Fibroblast of gingiva (primary cell): ENCODE measurements around the gene RAD51D.
"Not testable (repeated sequence)": the region's sequence is repeated elsewhere in the genome, so short reads cannot be mapped to it uniquely, and the experiment has no call there.

ENCODE experiments used
- DNase-seq: peaks from one replicate; pipeline ENCODE4 v3.0.0-alpha.2; 2011; ENCODE audit warnings: low read depth

Gene RAD51D

DNA sequence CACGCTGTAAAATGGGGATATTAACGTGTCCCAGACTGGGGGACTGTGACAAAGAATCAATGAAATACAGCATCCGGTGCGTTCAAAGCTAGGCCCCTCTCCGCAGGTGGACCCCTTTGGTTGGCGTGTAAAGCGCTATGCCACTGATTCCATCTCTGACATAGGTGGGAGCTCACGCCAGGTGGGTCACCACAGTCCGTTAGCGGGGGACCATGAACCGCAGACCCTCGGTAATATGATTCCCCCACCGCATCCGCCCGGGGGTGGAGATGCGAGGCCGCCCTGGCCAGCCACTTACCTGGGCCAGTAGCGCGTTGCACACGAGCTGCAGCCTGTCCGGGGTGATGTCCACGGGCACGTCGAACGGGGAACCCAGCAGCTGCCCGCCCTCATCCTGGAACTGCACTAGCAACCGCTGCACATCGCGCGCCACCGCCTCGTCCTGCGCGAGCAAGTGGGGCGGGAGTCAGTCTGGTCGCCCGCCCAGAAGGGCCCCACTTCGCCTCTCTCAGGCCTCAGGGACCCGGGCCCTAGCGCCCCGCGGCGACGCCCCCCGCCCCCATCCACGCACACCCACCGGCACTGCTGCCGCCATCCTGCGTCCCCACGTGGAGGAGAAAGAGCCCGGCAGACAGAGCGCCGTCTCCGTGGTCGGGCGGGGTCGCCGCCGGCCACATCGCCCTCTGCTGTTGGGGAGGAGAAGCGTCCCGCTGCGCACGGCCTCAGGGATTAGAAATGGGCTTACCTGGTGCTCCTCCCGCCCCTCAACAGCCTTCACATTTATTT is 22.2 kb upstream of the RAD51D start, which contains the start of gene NLE1:
Gene NLE1 (minus strand): TSS at position 623 of the 786 bp plus-strand sequence. CDS start 28 bp downstream, at position 595.
- DNase-seq, result peak; percentile 84

DNA sequence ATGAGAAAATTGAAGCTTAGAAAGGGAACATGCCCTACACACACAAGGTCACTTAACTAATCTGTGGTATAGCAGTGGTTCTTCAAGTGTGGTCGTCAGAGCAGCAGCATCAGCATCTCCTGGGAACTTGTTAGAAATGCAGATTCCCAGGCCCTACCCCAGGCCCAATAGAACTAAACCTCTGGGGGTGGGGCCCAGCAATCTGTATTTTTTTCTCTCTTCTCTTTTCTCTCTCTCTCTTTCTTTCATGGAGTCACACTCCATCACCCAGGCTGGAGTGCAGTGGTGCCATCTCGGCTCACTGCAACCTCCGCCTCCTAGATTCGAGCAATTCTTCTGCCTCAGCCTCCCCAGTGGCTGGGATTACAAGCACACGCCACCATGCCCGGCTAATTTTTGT is 18.6 kb upstream of the RAD51D start:
- no peak for DNase-seq

DNA sequence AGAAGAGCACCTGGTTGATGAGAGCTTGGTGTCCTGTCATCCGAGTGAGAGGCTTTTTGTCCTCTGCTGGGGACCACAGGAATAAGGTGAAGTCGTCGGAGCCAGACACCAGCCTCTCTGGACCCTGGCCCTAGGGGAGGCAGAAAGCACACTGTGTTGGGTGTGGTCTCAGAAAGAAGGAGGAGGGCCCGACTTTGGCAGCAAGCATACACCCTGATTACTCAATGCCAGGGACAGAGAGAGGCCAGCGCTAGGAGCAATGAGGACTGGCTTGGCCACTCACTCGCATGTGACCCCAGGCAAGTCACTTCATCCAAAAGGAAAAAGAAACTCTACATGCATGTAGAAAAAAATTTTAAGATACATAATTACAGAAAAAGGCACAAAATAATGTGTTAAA is 15.7 kb upstream of the RAD51D start:
- no peak for DNase-seq

DNA sequence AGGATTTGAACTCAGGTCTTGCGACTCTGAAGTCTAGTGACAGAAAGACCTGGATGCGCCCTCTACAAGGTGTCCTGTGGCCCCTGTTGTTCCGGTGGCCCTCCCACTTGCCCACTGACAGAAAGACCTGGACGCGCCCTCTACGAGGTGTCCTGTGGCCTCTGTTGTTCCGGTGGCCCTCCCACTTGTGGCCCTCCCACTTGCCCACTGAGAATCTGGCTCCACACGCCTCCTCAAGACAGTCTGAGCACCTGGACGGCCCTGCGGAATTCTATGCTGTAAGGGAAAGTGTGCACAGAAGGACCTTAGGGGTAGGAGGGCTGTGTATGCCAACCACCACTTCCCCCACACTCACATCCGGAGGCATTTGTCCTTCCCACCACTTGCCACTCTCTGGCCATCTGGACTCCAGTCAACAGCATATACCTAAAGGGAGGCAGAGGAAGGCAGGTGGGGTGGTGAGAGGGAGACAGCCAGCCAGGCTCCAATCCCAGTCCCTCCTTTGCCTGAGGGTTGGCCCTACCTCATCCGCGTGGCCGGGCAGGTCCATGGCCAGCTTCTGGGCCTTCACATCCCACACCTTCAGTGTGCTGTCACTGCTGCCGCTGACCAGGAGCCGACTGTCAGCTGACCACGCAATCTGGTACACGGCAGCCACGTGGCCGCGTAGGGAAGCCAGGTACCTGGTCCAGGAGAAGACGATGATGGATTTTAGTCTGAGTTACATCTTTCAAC is 13.3 kb upstream of the RAD51D start:
- DNase-seq, result no peak

GRCh38 chr17:35132099-35132498 is 12.4 kb upstream of the RAD51D start:
- DNase-seq, result no peak

DNA sequence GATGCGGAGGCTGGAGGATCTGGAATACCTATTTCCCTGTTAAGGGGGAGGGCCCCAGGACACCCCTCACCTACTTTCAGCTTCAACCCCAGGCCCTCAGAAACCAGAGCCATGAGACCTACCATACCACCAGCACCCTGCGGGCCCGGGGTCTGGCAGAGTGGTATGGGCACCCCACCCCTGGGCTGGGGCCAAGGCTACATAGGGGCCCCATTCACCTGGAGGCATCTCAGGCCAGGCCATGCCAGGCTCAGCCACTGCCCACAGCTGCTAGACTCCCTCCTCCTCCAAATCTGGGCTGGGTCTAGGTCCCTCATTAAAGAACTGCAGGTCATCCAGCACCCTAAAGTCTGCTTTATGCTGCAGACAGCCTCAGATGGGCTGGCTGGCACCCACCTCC is 10.7 kb upstream of the RAD51D start:
- no peak for DNase-seq

DNA sequence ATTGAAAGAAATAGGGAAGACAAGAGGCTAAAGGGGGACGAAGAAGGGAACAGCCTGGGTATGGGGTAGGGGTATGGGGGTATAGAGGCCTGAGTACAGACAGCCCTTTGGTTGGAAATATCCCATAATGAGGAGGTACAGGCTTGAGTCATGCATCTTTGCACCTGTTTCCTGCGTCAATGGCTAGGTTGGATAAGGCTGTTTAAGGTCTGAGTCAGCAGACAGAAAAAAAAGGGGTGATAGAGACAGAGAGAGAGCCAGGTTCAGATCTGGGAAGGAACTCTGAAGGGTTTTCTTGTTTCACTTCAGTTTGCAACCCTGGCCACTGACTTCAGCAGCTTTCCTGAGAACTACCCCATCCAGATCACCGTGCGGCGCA is 10.3 kb upstream of the RAD51D start:
- DNase-seq, result no peak

DNA sequence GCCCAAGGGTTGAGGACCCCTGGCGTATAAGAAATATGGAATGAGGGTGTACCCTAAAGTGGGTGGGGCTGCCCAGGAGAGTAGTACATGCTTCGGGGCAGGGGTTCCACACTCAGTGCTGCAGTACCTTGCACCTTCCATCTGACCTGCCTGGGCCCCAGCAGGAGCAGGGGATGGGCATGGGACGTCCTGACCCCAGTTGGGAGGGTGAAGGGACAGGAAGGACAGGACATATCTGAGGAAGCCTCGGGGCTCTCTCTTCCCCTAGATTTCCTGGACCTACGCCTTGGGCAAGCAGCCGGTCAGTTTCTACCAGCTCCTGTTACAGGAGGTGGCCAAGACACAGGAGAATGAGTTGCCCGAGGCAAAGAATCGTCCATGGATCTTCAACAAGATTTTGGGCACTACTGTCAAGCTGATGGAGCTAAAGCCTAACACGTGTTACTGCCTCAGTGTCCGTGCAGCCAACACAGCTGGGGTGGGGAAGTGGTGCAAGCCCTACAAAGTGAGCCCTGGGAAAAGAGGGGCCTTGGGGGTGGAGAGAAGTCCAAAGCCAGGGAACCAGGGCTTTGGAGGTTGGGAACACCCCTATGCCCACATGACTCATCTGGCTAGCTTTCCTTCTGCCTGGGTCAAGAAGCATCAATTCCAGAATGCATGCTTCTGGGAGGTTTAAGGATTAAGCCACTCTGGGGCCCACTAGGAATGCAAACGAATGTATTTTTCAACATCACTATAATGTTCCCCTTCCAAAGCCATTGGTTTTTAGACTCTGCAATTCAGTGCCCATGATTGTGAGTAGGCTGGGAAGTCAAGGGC is 9.7 kb upstream of the RAD51D start:
- DNase-seq, result peak; percentile 62

- DNase-seq, result peak; percentile 94
Observed at GRCh38 chr17:35127751-35128514, 8.3 kb upstream of the RAD51D start.

DNA sequence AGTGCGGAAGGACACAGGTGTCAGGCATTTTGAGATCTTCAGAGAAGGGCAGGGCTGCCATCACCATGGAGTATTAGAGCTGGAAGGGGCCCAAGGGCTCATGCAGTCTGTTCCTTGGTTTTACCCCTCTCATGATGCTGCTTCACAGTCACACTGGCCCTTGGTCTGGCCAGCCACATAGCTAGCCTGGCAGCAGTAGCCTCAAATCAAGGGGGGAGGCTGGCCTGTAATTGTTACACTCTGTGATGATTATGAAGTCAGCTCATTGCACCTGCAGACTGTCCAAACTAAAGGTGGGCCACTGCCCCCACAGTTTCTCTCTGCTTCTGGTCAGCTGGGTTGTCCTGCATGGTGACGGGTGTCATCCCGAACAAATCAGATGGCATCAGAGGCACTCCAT is 1.7 kb upstream of the RAD51D start, which contains the start of gene FNDC8:
Gene FNDC8 (plus strand): TSS at position 301 of the 400 bp plus-strand sequence. CDS start 79 bp downstream, at position 380.
- no peak for DNase-seq

DNA sequence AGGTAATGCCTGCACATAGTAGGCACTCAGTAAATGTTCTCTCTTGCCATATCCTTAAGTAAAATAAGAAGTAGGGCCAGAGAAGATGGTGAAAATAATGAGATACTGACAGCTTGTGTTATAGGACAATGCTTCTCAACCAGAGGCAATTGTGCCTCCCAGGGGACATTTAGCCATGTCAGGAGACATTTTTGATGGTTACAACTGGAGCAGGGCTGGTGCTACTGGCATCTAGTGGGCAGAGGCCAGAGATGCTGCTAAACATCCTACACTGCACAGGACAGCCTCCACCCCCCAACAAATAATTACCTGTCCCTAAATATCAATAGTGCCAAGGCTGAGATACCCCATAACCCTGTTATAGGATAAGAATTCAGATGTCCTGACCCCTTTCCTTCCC is 1.7 kb downstream of the RAD51D start:
- peak; percentile 50 for DNase-seq

- no peak for DNase-seq
Observed at GRCh38 chr17:35116845-35117244, 2.8 kb downstream of the RAD51D start.

DNA sequence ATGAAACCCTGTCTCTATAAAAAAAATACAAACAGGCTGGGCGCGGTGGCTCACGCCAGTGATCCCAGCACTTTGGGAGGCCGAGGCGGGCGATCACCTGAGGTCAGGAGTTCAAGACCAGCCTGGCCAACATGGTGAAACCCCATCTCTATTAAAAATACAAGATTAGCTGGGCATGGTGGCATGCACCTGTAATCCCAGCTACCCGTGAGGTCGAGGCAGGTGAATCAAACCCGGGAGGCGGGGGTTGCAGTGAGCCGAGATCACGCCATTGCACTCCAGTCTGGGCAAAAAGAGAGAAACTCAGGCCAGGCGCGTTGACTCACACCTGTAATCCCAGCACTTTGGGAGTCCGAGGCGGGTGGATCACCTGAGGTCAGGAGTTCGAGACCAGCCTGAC is 8.9 kb downstream of the RAD51D start:
- not testable (repeated sequence) for DNase-seq

DNA sequence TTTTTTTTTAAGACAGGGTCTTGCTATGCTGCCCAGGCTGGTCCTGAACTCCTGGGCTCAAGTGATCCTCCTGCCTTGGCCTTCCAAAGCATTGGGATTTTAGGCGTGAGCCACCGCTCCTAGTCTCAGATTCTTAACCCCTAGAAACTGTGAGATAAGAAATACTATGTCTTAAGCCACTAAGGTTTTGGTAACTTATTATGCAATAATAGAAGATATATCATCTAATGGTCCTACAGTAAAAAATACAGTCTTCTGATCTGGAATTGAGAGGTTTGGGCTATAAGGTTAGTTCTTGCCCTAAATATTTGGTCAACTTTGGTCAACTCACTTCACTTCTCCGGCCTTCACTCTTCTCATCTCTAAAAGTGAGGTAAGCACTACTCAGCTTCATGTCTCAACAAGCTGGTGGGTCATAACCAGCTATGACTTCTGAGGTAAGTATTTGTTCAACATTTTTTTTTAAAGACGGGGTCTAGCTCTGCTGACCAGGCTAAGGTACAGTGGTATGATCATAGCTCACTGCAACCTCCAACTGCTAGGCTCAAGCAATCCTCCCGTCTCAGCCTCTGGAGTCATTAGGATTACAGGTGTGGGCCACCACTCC is 14.7 kb downstream of the RAD51D start:
- DNase-seq, result no peak

DNA sequence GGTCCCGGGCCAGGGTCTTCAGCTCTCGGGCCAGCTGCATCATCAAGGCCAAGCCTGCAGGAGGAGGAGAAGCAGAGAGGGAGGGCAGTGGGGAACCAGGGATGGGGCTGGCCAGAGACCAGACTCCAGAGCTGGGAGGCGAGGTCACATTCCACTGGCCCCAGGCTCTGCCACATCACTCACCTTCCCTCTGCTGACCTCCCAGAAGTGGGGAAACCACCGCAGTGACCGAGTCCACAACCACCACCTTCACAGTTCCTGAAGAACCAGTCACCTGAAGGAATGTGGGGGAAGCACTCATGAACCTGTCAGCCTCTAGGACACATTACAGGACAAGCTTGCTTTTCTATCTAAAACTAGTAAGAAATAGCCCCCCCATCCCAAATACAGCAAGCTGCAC is 16.4 kb downstream of the RAD51D start:
- DNase-seq, result no peak

DNA sequence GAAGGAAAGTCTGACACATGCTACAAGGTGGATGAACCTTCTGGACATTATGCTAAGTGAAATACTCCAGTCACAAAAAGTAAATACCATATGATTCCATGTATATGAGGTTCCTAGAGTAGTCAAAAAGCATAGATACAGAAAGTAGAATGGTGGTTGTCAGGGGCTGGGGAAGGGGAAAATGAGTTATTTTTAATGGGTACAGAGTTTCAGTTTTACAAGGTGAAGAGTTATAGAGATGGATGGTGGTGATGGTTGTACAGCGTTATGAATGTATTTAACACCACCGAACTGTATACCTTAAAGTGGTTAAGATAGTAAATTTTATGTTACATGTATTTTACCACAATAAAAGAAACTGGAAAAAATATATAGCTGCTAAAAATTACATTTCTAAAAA is 17.9 kb downstream of the RAD51D start:
- DNase-seq, result no peak

DNA sequence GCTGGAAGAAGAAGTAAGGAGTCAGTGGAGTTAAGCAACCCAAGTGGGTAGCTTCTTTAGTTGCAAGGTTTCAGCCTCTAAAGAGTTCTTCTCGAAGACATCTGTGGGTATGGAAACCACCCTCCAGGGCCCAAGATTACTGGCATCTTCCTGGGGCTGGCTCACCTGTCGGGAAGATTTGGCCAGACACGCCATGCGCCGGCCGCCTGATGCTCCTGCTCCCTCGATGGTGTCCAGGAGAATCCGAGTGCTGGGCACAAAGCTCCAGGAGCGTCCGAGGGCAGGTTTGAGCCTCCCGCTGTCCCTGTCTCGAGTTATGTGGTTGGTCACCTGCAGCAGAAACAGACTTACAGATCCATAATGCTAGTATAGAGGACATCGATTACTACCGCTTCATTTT is 18.6 kb downstream of the RAD51D start:
- DNase-seq, result no peak

- no peak for DNase-seq
Observed at GRCh38 chr17:35099908-35100307, 19.8 kb downstream of the RAD51D start.

GRCh38 chr17:35097776-35098175 is 21.9 kb downstream of the RAD51D start:
- no peak for DNase-seq

DNA sequence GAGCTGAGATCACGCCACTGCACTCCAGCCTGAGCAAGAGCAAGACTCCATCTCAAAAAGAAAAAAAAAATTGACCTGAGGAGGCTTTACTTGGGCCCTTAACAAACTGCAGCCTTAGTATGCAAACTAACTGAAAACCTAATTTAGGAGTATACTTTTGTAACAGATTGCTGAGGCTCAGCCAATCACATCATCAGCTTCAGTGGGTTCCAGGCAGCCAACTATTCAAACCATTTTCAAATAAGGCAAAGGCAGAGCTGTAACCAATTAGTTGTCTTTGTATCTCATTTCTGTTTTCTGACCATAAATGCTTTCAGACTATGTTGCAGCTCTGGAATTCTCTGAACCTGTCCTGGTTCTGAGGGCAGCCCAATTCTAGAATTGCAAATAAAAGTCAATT is 23.9 kb downstream of the RAD51D start:
- peak; percentile 71 for DNase-seq

GRCh38 chr17:35094902-35095301 is 24.8 kb downstream of the RAD51D start:
- DNase-seq, result peak; percentile 84
